ENCODE data around the gene XIAP.
"Not testable (repeated sequence)": the region's sequence is repeated elsewhere in the genome, so short reads cannot be mapped to it uniquely, and the experiment has no call there.

Gene XIAP

DNA sequence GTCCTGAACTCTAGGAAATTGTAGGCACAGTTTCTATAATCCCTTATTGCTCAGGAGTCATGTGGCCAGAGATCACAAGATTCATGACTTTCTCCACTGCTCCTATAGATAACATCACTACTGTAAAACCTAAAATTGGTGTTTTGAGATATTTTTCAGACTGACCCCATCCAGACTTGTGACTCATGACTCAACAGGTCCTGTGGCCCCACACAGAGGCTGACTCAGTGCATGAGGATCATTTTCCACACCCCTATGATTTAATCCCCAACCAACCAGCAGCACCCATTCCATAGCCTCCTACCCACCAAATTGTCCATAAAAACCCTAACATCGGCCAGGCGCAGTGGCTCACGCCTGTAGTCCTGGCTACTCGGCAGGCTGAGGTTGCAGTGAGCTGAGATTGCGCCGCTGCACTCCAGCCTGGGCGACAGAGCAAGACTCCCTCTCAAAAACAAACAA lies 13.2 kb upstream of the XIAP start:
- H2AFZ ChIP-seq (ENCODE audit: low read length) = no peak overlapping the region
- no peak for DNase-seq
- no peak overlapping the region for H3K27ac ChIP-seq (ENCODE audit: low read length)
- H3K4me1 ChIP-seq (ENCODE audit: low read length) = no peaks in the 10 kb centered on the region
- H3K9me2 ChIP-seq (replicated peaks; ENCODE audit: insufficient read depth, low read length) = no peaks in the 10 kb centered on the region
- H3K27me3 ChIP-seq (replicated peaks; ENCODE audit: insufficient read depth, low read length) = no peaks in the 10 kb centered on the region
- no peaks in the 10 kb centered on the region for H3K36me3 ChIP-seq (replicated peaks; ENCODE audit: insufficient read depth, low read length)
- no peak overlapping the region for H3K9ac ChIP-seq (ENCODE audit: low read length)
- no peaks in the 10 kb centered on the region for H3K9me3 ChIP-seq (replicated peaks; ENCODE audit: insufficient read depth, low read length)
- no peaks in the 10 kb centered on the region for H3K79me2 ChIP-seq (ENCODE audit: low read length)
- H3K4me3 ChIP-seq (ENCODE audit: low read length) = no peak overlapping the region
- no peak overlapping the region for H3K4me2 ChIP-seq (ENCODE audit: low read depth, low read length)
- TF ChIP-seq, protein P1, sequence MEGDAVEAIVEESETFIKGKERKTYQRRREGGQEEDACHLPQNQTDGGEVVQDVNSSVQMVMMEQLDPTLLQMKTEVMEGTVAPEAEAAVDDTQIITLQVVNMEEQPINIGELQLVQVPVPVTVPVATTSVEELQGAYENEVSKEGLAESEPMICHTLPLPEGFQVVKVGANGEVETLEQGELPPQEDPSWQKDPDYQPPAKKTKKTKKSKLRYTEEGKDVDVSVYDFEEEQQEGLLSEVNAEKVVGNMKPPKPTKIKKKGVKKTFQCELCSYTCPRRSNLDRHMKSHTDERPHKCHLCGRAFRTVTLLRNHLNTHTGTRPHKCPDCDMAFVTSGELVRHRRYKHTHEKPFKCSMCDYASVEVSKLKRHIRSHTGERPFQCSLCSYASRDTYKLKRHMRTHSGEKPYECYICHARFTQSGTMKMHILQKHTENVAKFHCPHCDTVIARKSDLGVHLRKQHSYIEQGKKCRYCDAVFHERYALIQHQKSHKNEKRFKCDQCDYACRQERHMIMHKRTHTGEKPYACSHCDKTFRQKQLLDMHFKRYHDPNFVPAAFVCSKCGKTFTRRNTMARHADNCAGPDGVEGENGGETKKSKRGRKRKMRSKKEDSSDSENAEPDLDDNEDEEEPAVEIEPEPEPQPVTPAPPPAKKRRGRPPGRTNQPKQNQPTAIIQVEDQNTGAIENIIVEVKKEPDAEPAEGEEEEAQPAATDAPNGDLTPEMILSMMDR (IDR thresholded peaks at IDR 0.05; ENCODE audit: low read length) = no peak
- TF ChIP-seq EZH2 (optimal IDR thresholded peaks at IDR 0.05; ENCODE audit: low read depth, low read length) (no peak), EZH2phosphoT487 (IDR thresholded peaks at IDR 0.05; ENCODE audit: low read length) (no peak)
- H4K20me1 ChIP-seq (ENCODE audit: insufficient read depth, low read length) = no peaks in the 10 kb centered on the region
- H3F3A ChIP-seq (ENCODE audit: insufficient read depth, low read length) = no peaks in the 10 kb centered on the region

DNA sequence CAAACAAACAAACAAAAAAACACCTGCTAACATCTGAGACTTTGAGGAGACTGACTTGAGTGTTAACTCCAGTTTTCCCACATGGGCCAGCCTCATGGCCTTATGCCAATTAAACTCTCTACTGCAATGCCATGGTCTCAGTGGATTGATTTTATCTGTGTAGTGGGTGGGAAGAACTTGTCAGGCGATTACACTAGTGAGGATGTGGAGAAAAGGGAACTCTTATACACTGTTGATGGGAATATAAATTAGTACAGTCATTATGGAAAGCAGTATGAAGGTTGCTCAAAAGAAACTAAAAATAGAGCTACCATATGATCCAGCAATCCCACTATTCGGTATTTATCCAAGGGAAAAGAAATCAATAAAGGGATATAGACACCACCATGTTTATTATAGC lies 12.8 kb upstream of the XIAP start:
- TF ChIP-seq EZH2phosphoT487 (IDR thresholded peaks at IDR 0.05; ENCODE audit: low read length) (no peak), EZH2 (optimal IDR thresholded peaks at IDR 0.05; ENCODE audit: low read depth, low read length) (no peak)
- TF ChIP-seq, protein P1 (IDR thresholded peaks at IDR 0.05; ENCODE audit: low read length) = no peak
- Histone ChIP-seq H3K4me2 (ENCODE audit: low read depth, low read length) (no peak overlapping the region), H3F3A (ENCODE audit: insufficient read depth, low read length) (no peaks in the 10 kb centered on the region), H3K27me3 (replicated peaks; ENCODE audit: insufficient read depth, low read length) (no peaks in the 10 kb centered on the region), H3K9ac (ENCODE audit: low read length) (no peak overlapping the region), H3K9me3 (replicated peaks; ENCODE audit: insufficient read depth, low read length) (no peaks in the 10 kb centered on the region), H3K27ac (ENCODE audit: low read length) (no peak overlapping the region), H4K20me1 (ENCODE audit: insufficient read depth, low read length) (no peaks in the 10 kb centered on the region), H2AFZ (ENCODE audit: low read length) (no peak overlapping the region), H3K9me2 (replicated peaks; ENCODE audit: insufficient read depth, low read length) (no peaks in the 10 kb centered on the region), H3K4me3 (ENCODE audit: low read length) (no peak overlapping the region), H3K4me1 (ENCODE audit: low read length) (no peaks in the 10 kb centered on the region), H3K79me2 (ENCODE audit: low read length) (no peaks in the 10 kb centered on the region), H3K36me3 (replicated peaks; ENCODE audit: insufficient read depth, low read length) (no peaks in the 10 kb centered on the region)
- no peak for DNase-seq

DNA sequence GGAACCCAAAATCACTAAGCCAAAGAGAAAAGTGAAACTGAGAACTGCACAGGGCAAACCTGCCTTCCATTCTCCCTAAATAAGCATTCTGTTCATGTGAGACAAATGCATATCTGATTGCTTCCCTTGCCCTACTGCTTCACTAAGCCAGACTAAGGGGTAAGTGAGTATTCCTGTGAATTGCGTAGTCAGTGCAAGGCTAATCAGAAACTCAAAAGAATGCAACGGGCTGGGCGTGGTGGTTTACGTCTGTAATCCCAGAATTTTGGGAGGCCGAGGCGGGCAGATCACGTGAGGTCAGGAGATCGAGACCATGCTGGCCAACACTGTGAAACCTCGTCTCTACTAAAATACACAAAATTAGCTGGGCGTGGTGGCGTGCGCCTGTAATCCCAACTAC lies 10.8 kb upstream of the XIAP start:
- TF ChIP-seq, protein P1 (IDR thresholded peaks at IDR 0.05; ENCODE audit: low read length) = no peak
- TF ChIP-seq EZH2 (optimal IDR thresholded peaks at IDR 0.05; ENCODE audit: low read depth, low read length) (no peak), EZH2phosphoT487 (IDR thresholded peaks at IDR 0.05; ENCODE audit: low read length) (no peak)
- no peaks in the 10 kb centered on the region for H3K4me1 ChIP-seq (ENCODE audit: low read length)
- no peaks in the 10 kb centered on the region for H3F3A ChIP-seq (ENCODE audit: insufficient read depth, low read length)
- H3K27me3 ChIP-seq (replicated peaks; ENCODE audit: insufficient read depth, low read length) = no peaks in the 10 kb centered on the region
- no peak overlapping the region for H3K9ac ChIP-seq (ENCODE audit: low read length)
- no peaks in the 10 kb centered on the region for H3K9me2 ChIP-seq (replicated peaks; ENCODE audit: insufficient read depth, low read length)
- no peaks in the 10 kb centered on the region for H3K9me3 ChIP-seq (replicated peaks; ENCODE audit: insufficient read depth, low read length)
- no peak overlapping the region for H3K27ac ChIP-seq (ENCODE audit: low read length)
- no peak overlapping the region for H2AFZ ChIP-seq (ENCODE audit: low read length)
- H3K36me3 ChIP-seq (replicated peaks; ENCODE audit: insufficient read depth, low read length) = no peaks in the 10 kb centered on the region
- no peak for DNase-seq
- H3K4me3 ChIP-seq (ENCODE audit: low read length) = no peak overlapping the region
- no peak overlapping the region for H3K4me2 ChIP-seq (ENCODE audit: low read depth, low read length)
- no peaks in the 10 kb centered on the region for H3K79me2 ChIP-seq (ENCODE audit: low read length)
- H4K20me1 ChIP-seq (ENCODE audit: insufficient read depth, low read length) = no peaks in the 10 kb centered on the region

DNA sequence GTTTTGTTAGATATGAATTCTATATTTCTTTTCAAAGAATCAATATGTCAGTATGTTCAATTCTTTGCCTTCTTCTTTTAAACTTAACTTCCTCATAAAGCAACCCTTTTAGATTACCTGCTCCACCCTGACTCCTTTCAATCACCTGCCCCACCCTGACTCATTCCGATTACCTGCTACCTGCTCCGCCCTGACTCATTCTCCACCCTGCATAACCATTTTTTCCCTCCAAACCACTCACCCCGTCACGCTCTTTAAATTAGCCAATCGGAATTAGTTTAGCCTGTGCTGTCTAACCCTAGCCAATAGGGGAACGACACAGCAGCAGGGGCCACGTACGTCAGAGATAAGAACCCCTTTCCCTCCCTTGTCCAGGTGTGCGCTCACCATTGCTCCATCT lies 9.9 kb upstream of the XIAP start:
- H3K4me2 ChIP-seq (ENCODE audit: low read depth, low read length); H3K9me3 ChIP-seq (replicated peaks; ENCODE audit: insufficient read depth, low read length); H3K36me3 ChIP-seq (replicated peaks; ENCODE audit: insufficient read depth, low read length); H3K27ac ChIP-seq (ENCODE audit: low read length); H3K79me2 ChIP-seq (ENCODE audit: low read length); H4K20me1 ChIP-seq (ENCODE audit: insufficient read depth, low read length); H3K9me2 ChIP-seq (replicated peaks; ENCODE audit: insufficient read depth, low read length); DNase-seq; H3F3A ChIP-seq (ENCODE audit: insufficient read depth, low read length); H3K27me3 ChIP-seq (replicated peaks; ENCODE audit: insufficient read depth, low read length); H3K4me3 ChIP-seq (ENCODE audit: low read length); H2AFZ ChIP-seq (ENCODE audit: low read length); H3K4me1 ChIP-seq (ENCODE audit: low read length); H3K9ac ChIP-seq (ENCODE audit: low read length): not testable (repeated sequence)
